ENCODE data around the gene LRRC74B.
"Not testable (repeated sequence)": the region's sequence is repeated elsewhere in the genome, so short reads cannot be mapped to it uniquely, and the experiment has no call there.

DNA sequence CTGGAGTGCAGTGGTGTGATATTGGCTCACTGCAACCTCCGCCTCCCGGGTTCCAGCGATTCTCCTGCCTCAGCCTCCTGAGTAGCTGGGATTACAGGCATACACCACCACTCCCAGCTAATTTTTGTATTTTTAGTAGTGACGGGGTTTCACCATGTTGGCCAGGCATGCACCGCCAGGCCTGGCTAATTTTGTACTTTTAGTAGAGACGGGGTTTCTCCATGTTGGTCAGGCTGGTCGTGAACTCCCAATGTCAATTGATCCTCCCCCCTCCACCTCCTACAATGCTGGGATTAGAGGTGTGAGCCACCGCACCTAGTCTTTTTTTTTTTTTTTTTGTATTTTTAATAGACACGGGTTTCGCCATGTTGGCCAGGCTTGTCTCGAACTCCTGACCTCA is 42.2 kb downstream of the LRRC74B start:
- TF ChIP-seq, protein P1, sequence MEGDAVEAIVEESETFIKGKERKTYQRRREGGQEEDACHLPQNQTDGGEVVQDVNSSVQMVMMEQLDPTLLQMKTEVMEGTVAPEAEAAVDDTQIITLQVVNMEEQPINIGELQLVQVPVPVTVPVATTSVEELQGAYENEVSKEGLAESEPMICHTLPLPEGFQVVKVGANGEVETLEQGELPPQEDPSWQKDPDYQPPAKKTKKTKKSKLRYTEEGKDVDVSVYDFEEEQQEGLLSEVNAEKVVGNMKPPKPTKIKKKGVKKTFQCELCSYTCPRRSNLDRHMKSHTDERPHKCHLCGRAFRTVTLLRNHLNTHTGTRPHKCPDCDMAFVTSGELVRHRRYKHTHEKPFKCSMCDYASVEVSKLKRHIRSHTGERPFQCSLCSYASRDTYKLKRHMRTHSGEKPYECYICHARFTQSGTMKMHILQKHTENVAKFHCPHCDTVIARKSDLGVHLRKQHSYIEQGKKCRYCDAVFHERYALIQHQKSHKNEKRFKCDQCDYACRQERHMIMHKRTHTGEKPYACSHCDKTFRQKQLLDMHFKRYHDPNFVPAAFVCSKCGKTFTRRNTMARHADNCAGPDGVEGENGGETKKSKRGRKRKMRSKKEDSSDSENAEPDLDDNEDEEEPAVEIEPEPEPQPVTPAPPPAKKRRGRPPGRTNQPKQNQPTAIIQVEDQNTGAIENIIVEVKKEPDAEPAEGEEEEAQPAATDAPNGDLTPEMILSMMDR (IDR thresholded peaks at IDR 0.05): not testable (repeated sequence)
- TF ChIP-seq ZFX (IDR thresholded peaks at IDR 0.05; ENCODE audit: borderline replicate concordance): not testable (repeated sequence)

Measured in 22Rv1 (cell line).